Right cardiac atrium (tissue), 5 donors: ENCODE results near the gene TEX19. TPM values are rescaled to one million over a fixed set of nuclear protein-coding genes. Genes with fewer than 3 reads are reported as not detected.
"Not testable (repeated sequence)": the region's sequence is repeated elsewhere in the genome, so short reads cannot be mapped to it uniquely, and the experiment has no call there.

Experiments used
- ATAC-seq, 2 donors: fragments of 200-7000 bp; cut with Tn5 transposase; one replicate each; pipeline versions ENCODE4 v1.8.0 to v1.9.1; 2020; ENCODE audit warnings: moderate library complexity in 2 of 2, mild to moderate bottlenecking in 1 of 2
- DNase-seq, 3 donors: peaks; one replicate each; pipeline ENCODE4 v3.0.0-alpha.2; 2020
- H3K27ac ChIP-seq: one replicate; pipeline ENCODE4 v1.5.1; 2013; ENCODE audit warnings: mild to moderate bottlenecking, low read length, control low read depth, moderate library complexity
- H3K27me3 ChIP-seq: one replicate; pipeline ENCODE4 v1.6.1; 2013; ENCODE audit not compliant: control insufficient read depth, insufficient read depth
- H3K4me1 ChIP-seq: one replicate; pipeline ENCODE4 v1.6.1; 2013; ENCODE audit warnings: low read length; ENCODE audit not compliant: control insufficient read depth, insufficient read depth
- H3K4me3 ChIP-seq: one replicate; pipeline ENCODE4 v1.5.1; 2013; ENCODE audit warnings: low read length, control low read depth
- H3K9me3 ChIP-seq: one replicate; pipeline ENCODE4 v1.6.1; 2013; ENCODE audit warnings: low read length; ENCODE audit not compliant: control insufficient read depth
- WGBS: extraction: QIAGEN DNeasy Blood & Tissue Kit; methylation state at CpG from one replicate; pipeline ENCODE4 v1.1.7; 2013; 5-methylcytosine and 5-hydroxymethylcytosine counted together
- intact Hi-C, 4 donors: fragments of 100-400 bp; cut with DNase I; formaldehyde crosslinking; loops; one replicate each; pipeline versions ENCODE4 v1.11.0 to v1.14.0; 2022 to 2023
- polyA plus RNA-seq: library from polyadenylated mRNA; stranded (reverse); fragments of 200-250 nt; gene quantifications from one replicate; pipeline ENCODE4 v1.2.3, GENCODE V29; 2013
- total RNA-seq, 4 donors: library from RNA; stranded (reverse); fragmentation: NEBNext Ultra II Directional; extraction: Animal tissue kit (Norgen Biotek cat#: 25700); gene quantifications; one replicate each; pipeline ENCODE4 v1.2.1, GENCODE V29; 2021
- donor health status: healthy with polysubstance abuse.
- donor health status: DM: no; HTN: yes; CAD: no.
- donor health status: DM: no; HTN: no; CAD: no.
- donor health status: DM: no; HTN: yes; CAD: no; lungs with severe emphysema.
- donor health status: DM: yes; HTN: yes; CAD: no.

Gene TEX19
- total and polyA plus RNA-seq, 5 donors, result not detected

DNA sequence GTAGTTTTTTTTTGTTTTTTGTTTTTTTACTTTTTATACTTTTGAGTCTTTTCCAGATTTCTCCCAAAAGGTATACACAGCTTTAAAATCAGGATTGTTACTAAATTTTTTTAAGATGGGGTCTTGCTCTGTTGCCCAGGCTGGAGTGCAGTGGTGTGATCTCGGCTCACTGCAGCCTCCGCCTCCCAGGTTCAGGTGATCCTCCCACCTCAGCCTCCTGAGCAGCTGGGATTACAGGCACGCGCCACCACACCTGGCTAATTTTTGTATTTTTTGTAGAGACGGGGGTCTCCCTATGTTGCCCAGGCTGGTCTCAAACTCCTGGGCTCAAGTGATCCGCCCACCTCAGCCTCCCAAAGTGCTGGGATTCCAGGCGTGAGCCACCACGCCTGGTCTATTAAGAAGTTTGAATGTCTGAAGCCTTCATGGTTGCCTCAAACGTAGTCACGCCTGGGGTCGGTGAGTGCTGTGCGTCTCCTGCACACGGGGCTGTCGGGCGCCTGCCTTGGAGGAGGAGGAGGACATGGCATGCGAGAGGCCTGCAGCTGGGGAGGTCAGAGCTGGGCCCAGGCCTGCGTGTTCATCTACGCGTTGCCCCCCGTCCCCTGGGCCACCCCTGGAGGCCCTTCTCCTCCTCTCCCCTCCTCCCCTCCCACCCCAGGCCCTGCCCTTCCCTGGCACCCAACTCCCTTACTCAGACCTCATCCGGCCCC lies 23.3 kb downstream of the TEX19 start:
- ATAC-seq, H3K27ac ChIP-seq, H3K4me1 ChIP-seq, intact Hi-C loops, H3K9me3 ChIP-seq, H3K27me3 ChIP-seq, H3K4me3 ChIP-seq: not testable (repeated sequence)
- peak in 1 of 3 donors; percentile 46 for DNase-seq
- WGBS, result 86% methylated on average over 21 of the region's 21 CpGs

DNA sequence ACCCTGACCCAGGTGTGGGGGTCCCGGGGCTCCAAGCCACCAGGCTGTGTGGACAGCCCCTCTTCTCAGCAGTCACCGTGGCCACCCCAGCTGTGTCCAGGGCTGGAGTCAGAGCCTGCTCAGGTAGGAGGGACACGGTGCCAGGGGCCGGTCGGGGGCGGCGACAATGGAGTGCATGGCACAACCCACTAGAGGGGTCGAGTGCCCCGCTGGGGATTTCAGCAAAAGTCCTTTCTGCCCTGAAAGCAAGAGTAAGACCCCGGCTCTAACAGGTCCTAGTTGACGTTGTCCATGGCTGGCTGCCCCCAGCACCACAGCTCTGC lies 23.8 kb downstream of the TEX19 start:
- Histone ChIP-seq H3K9me3 (no peaks in the 10 kb centered on the region), H3K4me1 (no peaks in the 10 kb centered on the region), H3K27me3 (no peaks in the 10 kb centered on the region), H3K27ac (no peak overlapping the region), H3K4me3 (no peak overlapping the region)
- WGBS, result 78% methylated on average over 11 of the region's 11 CpGs
- ATAC-seq (no peak), DNase-seq (no peak)
- intact Hi-C loops, result no loop called here

DNA sequence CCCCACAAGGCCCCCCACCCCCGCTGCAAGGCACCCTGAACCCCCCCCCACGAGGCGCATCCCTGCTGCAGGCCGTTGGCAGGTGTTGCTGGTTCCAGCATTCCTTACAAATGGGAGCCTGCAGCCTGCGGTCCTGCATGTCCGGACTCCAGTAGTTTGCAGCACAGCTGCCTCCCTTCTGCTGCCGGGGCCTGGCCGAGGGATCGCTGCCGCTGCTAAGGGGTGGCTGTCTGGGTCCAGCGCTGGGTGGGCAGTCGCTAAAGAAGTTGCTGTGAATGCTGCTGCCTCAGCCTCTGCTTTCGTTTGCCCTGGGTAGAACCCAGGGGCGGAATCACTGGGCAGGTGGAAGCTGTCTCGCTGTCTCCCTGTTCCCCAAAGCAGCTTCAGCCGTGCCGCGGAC lies 24.4 kb downstream of the TEX19 start:
- H3K9me3 ChIP-seq, result no peaks in the 10 kb centered on the region
- no peak overlapping the region for H3K27ac ChIP-seq
- intact Hi-C loops, result no loop called here
- ATAC-seq, result no peak
- H3K4me1 ChIP-seq, result no peaks in the 10 kb centered on the region
- no peak overlapping the region for H3K4me3 ChIP-seq
- DNase-seq, result peak in 1 of 3 donors; percentile 39
- 64% methylated on average over 18 of the region's 18 CpGs for WGBS
- H3K27me3 ChIP-seq, result no peaks in the 10 kb centered on the region

DNA sequence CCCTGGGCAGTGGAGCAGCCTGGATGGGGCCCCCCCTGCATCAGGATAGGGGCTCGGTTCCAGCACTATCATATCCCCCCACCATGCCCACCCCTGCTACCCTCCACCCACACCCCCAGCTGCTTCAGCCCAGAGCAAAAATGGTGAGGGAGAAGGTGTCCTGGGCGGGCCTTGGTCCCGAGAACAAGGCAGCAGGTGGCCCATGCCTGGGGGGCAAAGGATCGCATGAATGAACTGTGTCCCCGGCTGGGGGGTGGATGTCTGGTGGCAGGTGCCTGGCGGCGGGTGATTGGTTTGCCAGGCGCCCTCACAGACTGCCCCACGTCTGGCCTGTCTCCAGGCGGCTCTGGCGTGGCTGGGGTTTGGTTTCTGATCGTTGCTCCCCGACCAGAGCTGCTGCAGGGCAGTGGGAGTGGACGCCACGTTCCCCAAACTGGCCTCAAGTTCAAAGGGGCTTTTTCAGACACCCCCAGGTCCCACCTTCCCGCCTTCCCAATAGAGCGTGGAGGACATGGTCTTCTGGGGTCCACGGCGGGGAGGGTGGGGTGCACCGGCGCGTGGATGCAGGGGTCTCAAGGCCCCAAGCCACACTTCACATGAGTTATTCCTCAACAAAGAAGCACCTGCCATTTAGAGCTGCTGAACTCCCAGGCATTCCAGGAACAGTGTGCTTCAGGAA lies 25.1 kb downstream of the TEX19 start:
- Histone ChIP-seq H3K9me3 (no peaks in the 10 kb centered on the region), H3K4me3 (no peak overlapping the region), H3K27ac (no peak overlapping the region), H3K4me1 (no peaks in the 10 kb centered on the region), H3K27me3 (no peaks in the 10 kb centered on the region)
- WGBS, result 73% methylated on average over 22 of the region's 22 CpGs
- intact Hi-C loops, result no loop called here
- DNase-seq, result peak in 1 of 3 donors; percentile 38
- no peak for ATAC-seq

DNA sequence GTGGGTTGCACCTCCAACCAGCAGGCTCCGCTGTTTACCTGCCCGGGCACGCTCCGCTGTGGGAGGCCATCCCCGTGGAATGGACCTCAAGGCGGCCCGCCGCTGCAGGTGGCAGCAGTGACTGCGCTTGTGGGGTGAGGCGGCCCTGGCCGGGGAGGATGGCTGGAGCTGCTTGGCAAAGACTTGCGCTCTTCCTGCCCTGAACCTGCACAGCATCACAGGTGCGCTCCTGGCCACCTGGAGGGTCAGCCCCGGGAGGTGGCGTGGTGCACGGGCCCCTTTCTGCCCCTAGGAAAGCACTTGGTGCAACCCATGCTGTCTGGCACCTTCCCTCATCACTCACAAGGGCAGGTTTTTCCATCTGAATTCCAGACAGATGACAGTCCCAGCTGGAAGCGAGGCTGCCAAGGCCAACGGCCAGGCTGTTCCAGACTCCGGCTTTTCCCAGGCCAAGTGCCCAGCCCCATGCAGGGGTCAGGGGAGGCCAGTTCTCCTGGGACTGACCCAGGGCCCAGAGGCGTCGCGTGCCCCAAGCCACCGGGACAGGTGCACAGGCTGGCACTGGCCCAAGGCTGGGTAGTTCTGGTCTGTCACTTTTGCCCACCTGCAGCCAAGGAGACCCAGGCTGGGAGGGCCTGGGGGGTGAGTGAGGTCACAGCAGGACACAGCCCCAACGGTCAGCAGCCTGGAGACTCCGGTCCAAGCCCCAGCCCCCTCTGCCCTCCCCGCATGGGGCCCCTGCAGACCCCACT lies 25.9 kb downstream of the TEX19 start:
- ATAC-seq (peak; percentile 53 to 75), DNase-seq (peak; percentile 46 to 89 (median 70))
- no peak overlapping the region for H3K27ac ChIP-seq
- no peaks in the 10 kb centered on the region for H3K27me3 ChIP-seq
- no peak overlapping the region for H3K4me3 ChIP-seq
- 49% methylated on average over 26 of the region's 26 CpGs for WGBS
- intact Hi-C loops, result no loop called here
- no peaks in the 10 kb centered on the region for H3K9me3 ChIP-seq
- no peaks in the 10 kb centered on the region for H3K4me1 ChIP-seq

DNA sequence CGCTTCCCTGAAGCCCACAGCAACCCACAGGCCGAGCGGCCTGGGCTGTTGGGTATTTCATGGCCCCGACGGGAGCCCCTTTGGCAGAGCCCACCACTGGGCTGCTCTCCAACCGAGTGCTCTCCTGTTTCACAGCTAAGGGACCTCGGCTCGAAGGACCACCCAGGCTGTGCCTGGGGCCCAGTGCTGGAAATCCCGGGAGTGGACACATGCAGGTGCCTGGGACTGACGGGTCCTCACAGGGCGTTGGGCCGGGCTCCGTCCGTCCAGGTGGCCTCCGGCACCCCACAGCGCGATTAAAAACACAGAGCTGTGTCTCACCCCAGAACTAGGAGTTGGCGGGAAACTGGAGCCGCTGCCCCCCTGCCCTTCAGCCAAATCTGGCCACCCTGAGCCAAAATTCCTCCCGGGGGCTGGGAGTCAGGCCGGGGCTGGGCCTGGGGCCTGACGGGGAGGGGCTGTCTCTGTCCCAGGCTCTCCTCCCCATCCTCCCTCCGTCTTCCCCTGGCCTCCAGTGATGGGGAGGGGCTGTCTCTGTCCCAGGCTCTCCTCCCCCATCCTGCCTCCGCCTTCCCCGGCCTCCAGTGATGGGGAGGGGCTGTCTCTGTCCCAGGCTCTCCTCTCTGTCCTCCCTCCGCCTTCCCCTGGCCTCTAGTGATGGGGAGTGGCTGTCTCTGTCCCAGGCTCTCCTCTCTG lies 26.7 kb downstream of the TEX19 start:
- Histone ChIP-seq H3K27me3 (no peaks in the 10 kb centered on the region), H3K4me1 (no peaks in the 10 kb centered on the region), H3K9me3 (no peaks in the 10 kb centered on the region), H3K27ac (no peak overlapping the region), H3K4me3 (no peak overlapping the region)
- ATAC-seq (peak; percentile 5 to 22), DNase-seq (peak in 2 of 3 donors; percentile 49 to 80)
- 29% methylated on average over 26 of the region's 26 CpGs for WGBS
- intact Hi-C loops, result no loop called here

DNA sequence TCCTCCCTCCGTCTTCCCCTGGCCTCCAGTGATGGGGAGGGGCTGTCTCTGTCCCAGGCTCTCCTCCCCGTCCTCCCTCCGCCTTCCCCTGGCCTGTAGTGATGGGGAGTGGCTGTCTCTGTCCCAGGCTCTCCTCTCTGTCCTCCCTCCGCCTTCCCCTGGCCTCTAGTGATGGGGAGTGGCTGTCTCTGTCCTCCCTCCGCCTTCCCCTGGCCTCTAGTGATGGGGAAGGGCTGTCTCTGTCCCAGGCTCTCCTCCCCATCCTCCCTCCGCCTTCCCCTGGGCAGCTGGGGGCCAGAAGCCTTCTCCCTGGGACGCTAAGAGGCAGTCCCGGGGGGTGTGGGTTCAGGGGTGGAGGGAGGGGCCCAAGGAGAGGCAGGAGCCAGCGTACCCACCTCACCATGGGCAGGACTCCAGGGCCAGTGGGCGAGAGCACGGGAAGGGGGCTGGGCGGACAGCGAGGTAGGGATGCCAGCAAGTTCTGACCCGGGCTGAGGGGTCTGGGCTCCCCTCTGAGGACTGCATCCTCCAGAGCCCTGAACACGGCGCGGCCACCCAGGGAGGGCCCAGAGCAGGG lies 27.3 kb downstream of the TEX19 start:
- H3K9me3 ChIP-seq, result no peaks in the 10 kb centered on the region
- no peak overlapping the region for H3K4me3 ChIP-seq
- no peaks in the 10 kb centered on the region for H3K4me1 ChIP-seq
- intact Hi-C loops, result no loop called here
- peak in 1 of 2 donors; percentile 15 for ATAC-seq
- peak in 2 of 3 donors; percentile 66 to 79 for DNase-seq
- WGBS, result 45% methylated on average over 17 of the region's 17 CpGs
- H3K27ac ChIP-seq, result no peak overlapping the region
- no peaks in the 10 kb centered on the region for H3K27me3 ChIP-seq

DNA sequence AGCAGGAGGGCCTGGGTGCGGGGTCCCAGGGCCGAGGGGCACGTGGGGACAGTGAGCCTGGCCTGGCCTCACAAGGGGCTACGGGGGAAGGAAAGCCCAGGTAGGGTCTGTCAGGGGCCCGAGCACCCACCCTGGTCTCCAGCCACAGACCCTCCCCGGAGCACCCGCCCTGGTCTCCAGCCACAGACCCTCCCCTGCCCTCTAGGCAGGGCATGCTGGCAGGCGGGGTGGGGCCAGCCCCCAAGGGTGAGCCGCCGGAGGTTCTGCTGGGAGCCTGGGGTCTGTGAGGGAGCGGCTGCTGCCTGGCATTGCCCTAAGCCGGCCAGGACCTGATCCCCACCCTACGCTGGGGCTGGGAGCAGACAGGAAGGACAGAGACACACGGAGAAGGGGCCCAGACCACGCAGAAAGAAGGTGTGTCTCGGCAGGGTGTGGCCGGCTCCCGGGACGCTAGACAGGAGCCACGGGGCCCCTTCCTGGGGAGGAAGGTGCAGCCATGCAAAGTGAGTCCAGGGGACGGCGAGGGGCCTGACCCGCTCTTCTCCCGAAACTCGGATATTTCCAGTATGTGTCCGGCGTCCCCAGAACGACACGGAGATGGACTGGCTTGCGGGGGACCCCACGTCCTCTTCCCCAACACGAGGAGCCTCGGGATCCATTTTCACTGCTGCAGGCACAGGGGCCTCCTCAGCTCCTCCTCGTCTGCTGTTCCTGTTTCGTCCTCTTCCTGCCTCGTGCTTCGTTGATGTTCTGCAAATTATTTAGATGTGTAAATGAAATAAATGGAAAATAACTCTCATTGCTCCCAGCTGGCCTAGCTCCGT lies 28.0 kb downstream of the TEX19 start:
- Histone ChIP-seq H3K27ac (no peak overlapping the region), H3K9me3 (no peaks in the 10 kb centered on the region), H3K4me1 (no peaks in the 10 kb centered on the region), H3K27me3 (no peaks in the 10 kb centered on the region), H3K4me3 (no peak overlapping the region)
- ATAC-seq (no peak), DNase-seq (peak in 2 of 3 donors; percentile 31 to 52)
- intact Hi-C loops, result no loop called here
- 60% methylated on average over 38 of the region's 38 CpGs for WGBS

DNA sequence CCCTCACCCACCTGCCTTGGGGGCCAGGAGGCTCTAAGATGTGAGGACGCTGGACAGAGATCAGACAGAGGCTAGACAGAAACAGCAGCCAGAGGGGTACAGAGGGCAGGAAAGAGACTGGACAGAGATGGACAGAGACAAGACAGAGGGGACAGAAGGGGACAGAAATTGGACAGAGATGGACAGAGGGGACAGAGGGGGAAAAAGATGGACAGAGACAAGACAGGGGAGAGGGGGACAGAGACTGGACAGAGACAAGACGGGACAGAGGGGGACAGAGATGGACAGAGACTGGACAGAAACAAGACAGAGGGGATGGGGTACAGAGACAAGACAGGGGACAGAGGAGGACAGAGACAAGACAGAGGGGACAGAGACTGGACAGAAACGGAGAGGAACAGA lies 28.7 kb downstream of the TEX19 start:
- no peaks in the 10 kb centered on the region for H3K4me1 ChIP-seq
- 71% methylated on average over 3 of the region's 3 CpGs for WGBS
- H3K4me3 ChIP-seq, result no peak overlapping the region
- ATAC-seq (no peak), DNase-seq (no peak)
- intact Hi-C loops, result no loop called here
- H3K9me3 ChIP-seq, result no peaks in the 10 kb centered on the region
- H3K27ac ChIP-seq, result no peak overlapping the region
- no peaks in the 10 kb centered on the region for H3K27me3 ChIP-seq
